ENCODE measurements around the gene RAPGEF5. TPM values are rescaled to one million over a fixed set of nuclear protein-coding genes. Genes with fewer than 3 reads are reported as not detected.

The RAPGEF5 gene
- total RNA-seq, 1 experiment from 2014 or later = 20.8 TPM

GRCh38 chr7:22356010-22356691, 803 bp downstream of the RAPGEF5 start:
- in situ Hi-C loops (cut with HindIII; ENCODE audit: low pct_unique_long_range_greater_than_20kb, low sequenced_read_pairs) = no loop called here
- DNase-seq (ENCODE audit: low read depth, low spot score) = no peak

GRCh38 chr7:22355620-22356009, 1.3 kb downstream of the RAPGEF5 start:
- no peak for DNase-seq (ENCODE audit: low read depth, low spot score)
- in situ Hi-C loops (cut with HindIII; ENCODE audit: low pct_unique_long_range_greater_than_20kb, low sequenced_read_pairs) = no loop called here

GRCh38 chr7:22354462-22354861, 2.5 kb downstream of the RAPGEF5 start:
- no peak for DNase-seq (ENCODE audit: low read depth, low spot score)
- in situ Hi-C loops (cut with HindIII; ENCODE audit: low pct_unique_long_range_greater_than_20kb, low sequenced_read_pairs) = no loop called here

DNA sequence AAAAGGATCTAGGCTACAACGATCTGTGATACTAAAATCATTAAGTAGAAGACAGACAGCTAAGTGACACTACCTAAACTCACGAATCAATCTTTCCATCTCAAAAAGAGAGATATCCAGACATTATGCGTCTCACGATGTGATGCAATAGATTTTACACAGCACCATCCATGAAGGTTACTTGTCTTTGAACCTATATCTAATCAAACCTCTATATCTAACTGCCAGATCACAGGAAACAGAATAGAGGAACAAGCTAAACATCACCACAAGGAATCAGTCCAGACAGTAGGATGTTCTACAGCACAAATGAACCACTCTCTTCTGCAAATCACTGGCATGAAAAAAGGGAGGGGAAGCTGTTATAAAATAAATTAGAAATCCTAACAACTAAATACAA, 4.1 kb downstream of the RAPGEF5 start:
- in situ Hi-C loops (cut with HindIII; ENCODE audit: low pct_unique_long_range_greater_than_20kb, low sequenced_read_pairs) = no loop called here

GRCh38 chr7:22351878-22352277, 5.1 kb downstream of the RAPGEF5 start:
- in situ Hi-C loops (cut with HindIII; ENCODE audit: low pct_unique_long_range_greater_than_20kb, low sequenced_read_pairs) = no loop called here
- no peak for DNase-seq (ENCODE audit: low read depth, low spot score)

More for the DNA sequence above, 4.1 kb downstream of the RAPGEF5 start:
- no peak for DNase-seq (ENCODE audit: low read depth, low spot score)

DNA sequence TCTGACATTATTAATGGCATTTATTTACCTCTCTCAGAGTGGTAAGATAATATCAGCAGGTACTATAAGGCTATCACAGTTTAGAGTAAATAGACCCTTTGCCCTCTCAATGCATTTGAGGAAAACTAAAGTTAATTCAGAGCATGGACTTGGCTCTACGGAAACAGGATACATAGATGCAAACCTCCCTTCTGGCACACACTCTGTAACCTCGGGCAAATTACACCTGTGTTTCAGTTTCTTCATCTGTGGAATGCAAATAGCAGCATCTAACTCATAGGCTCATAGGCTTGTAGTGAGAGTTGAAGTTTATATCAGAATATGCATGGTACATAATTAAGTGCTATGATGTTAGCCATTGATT, 5.6 kb downstream of the RAPGEF5 start:
- no peak for DNase-seq (ENCODE audit: low read depth, low spot score)
- in situ Hi-C loops (cut with HindIII; ENCODE audit: low pct_unique_long_range_greater_than_20kb, low sequenced_read_pairs) = no loop called here

DNA sequence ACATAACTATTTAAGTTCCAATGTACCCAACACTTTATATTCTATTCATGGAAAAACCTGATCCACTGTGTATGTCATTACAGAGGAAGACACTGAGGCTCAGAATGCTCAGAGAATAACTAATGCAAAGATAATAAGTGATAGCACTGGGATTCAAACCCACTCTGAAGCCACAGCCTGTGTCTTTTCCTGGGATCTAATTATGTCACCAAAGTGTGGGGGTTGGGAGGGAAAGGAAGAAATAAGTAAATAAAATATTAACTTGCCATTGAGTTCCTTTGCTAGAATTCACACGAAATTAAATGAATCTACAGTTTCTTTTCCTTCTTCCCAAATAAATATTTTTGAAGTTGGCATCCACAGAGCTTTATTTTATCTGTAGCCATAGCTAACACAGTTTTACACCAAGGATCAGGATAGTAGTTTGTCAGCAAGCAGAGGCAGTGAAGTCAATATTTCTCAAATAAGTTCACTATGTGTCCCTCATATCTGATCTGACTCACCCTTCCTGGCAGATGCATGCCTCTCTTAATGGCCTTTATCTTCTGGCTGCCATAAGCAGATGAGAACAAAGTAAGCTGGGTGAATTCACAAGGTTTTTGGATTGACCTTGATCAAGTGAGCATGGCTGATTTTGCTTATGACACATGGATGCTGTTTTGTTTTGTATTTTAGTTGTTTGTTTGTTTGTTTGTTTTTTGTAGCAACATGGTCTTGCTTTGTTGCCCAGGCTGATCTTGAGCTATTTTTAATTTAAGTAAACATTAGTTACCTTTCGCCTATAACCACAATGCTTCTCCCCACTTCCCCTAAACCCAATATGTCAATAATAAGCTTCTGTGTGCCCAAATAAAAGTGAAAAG, 6.3 kb downstream of the RAPGEF5 start:
- in situ Hi-C loops (cut with HindIII; ENCODE audit: low pct_unique_long_range_greater_than_20kb, low sequenced_read_pairs) = no loop called here
- peak; percentile 14 for DNase-seq (ENCODE audit: low read depth, low spot score)

- in situ Hi-C loops (cut with HindIII; ENCODE audit: low pct_unique_long_range_greater_than_20kb, low sequenced_read_pairs) = no loop called here
- DNase-seq (ENCODE audit: low read depth, low spot score) = no peak
Observed at GRCh38 chr7:22348379-22348778, 8.6 kb downstream of the RAPGEF5 start.

DNA sequence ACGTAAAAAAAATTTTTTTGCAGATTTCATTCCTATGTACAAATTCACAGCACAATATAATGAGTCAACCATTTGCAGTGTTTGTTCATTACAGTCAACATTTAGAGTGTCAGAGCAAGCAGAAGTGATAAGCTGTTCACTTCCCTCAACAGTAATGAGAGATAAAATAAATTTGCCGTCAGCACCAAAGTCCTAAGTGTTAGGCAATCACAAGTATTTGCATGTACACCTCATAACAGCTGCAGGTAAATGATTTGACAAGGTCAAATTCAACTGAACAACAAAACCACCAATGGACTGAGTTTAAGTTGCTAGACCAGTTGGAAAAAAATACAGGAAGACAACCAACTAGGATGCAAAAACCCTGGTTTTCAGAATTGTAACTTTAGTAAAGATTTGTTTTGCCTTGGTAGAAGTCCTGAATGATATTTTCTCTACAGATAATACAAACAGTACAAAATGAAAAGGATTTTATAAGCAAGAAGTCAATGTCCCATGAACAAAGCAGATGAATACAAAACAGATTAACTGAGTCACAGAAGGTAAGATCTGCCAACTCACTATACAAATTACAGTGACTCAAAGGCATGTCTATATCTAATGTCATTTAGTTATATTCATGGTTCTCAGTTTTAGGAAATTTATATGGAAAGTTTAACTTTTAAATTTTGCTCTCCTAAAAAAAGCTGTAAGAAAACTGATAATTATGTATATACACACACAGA, 10.4 kb downstream of the RAPGEF5 start:
- in situ Hi-C loops (cut with HindIII; ENCODE audit: low pct_unique_long_range_greater_than_20kb, low sequenced_read_pairs) = no loop called here
- no peak for DNase-seq (ENCODE audit: low read depth, low spot score)

DNA sequence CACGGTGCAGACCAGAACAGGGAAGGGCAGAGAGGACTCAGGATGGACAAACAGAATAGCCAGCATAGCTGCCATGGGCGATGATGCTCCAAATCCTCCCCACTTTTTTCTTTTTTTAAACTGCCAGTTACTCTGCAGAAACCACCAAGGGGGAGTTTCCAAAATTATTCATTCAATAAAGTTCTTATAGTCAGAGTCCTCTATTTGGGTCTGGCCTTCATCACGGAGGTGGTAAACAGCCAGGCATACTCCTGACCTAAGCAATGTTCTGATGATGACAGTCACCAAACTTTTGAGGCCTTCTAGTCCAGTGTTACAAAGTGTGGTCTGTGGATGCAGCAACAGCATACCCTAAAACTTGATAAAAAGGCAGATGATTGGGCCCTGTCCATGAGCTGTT, 12.3 kb downstream of the RAPGEF5 start:
- no peak for DNase-seq (ENCODE audit: low read depth, low spot score)
- in situ Hi-C loops (cut with HindIII; ENCODE audit: low pct_unique_long_range_greater_than_20kb, low sequenced_read_pairs) = no loop called here

DNA sequence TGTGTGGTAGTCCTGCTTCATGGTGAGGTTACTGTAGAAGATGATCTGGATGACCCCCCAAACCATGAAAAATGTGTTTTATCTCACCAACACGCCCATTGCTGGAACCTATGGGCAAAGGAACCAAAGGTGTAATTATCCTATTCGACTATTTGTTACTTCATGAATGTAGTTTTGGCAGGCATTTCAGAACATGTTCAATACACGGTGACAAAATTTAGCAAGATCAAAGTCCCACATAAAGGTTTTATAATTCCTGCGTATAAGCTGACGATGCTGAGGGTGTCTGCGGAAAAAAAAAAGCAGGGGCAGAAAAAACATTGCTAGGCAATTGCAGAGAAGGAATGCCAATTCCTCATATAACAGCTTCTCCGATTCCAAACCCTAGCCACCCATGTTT, 13.3 kb downstream of the RAPGEF5 start:
- in situ Hi-C loops (cut with HindIII; ENCODE audit: low pct_unique_long_range_greater_than_20kb, low sequenced_read_pairs) = no loop called here
- no peak for DNase-seq (ENCODE audit: low read depth, low spot score)

DNA sequence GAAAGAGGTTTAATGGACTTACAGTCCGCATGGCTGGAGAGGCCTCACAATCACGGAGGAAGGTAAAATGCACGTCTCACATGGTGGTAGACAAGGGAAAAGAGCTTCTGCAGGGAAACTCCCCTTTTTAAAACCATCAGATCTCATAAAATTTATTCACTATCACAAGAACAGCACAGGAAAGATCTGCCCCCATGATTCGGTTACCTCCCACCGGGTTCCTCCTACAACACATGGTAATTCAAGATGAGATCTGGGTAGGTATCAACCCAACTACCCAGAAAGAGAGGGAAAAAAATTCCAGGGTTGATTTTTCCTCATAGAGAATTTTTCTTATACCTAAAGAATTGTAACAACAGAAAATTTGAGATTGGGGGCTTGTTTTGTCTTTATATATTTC, 13.9 kb downstream of the RAPGEF5 start:
- in situ Hi-C loops (cut with HindIII; ENCODE audit: low pct_unique_long_range_greater_than_20kb, low sequenced_read_pairs) = no loop called here
- no peak for DNase-seq (ENCODE audit: low read depth, low spot score)

DNA sequence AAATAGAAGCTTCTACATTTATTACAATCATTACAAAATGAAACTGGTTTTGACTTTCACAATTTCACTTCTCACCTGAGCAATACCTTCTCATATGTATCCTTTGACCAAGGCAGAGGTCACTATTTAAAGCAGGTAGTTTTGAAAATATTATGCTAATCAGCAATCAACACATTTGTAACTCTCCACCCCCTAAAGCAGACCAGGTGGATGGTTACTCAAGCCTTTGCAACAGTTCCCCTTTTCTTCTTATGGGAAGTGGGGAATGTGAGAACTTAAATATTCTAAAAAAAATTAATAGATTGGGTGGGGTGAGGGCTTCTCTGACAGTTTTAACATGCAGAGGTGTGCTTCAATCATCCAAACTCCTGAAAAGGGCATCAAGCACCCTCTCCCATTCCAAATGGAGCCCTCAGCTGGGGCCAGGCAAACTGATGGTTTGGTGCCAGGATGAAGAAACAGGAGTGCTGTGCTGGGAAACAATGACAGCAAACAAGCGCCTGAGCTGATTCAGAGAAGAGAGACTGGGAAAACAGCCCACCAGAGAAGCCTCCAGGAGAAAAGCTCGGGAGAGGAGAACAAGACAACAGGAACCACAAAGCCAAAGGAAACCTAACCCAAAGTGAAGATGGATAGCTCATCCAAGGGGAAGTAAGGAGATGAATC, 17.1 kb downstream of the RAPGEF5 start:
- no peak for DNase-seq (ENCODE audit: low read depth, low spot score)
- in situ Hi-C loops (cut with HindIII; ENCODE audit: low pct_unique_long_range_greater_than_20kb, low sequenced_read_pairs) = no loop called here

- in situ Hi-C loops (cut with HindIII; ENCODE audit: low pct_unique_long_range_greater_than_20kb, low sequenced_read_pairs) = no loop called here
- no peak for DNase-seq (ENCODE audit: low read depth, low spot score)
Observed at GRCh38 chr7:22338877-22339276, 18.1 kb downstream of the RAPGEF5 start.

- in situ Hi-C loops (cut with HindIII; ENCODE audit: low pct_unique_long_range_greater_than_20kb, low sequenced_read_pairs) = no loop called here
- no peak for DNase-seq (ENCODE audit: low read depth, low spot score)
Observed at GRCh38 chr7:22338411-22338810, 18.5 kb downstream of the RAPGEF5 start.

GRCh38 chr7:22333680-22334141, 23.2 kb downstream of the RAPGEF5 start:
- in situ Hi-C loops (cut with HindIII; ENCODE audit: low pct_unique_long_range_greater_than_20kb, low sequenced_read_pairs) = no loop called here

GRCh38 chr7:22332461-22332870, 24.5 kb downstream of the RAPGEF5 start:
- in situ Hi-C loops (cut with HindIII; ENCODE audit: low pct_unique_long_range_greater_than_20kb, low sequenced_read_pairs) = no loop called here
- DNase-seq (ENCODE audit: low read depth, low spot score) = no peak

More at GRCh38 chr7:22333680-22334141, 23.2 kb downstream of the RAPGEF5 start:
- DNase-seq (ENCODE audit: low read depth, low spot score) = no peak

GRCh38 chr7:22331704-22332103, 25.2 kb downstream of the RAPGEF5 start:
- DNase-seq (ENCODE audit: low read depth, low spot score) = no peak
- in situ Hi-C loops (cut with HindIII; ENCODE audit: low pct_unique_long_range_greater_than_20kb, low sequenced_read_pairs) = no loop called here
